ENCODE measurements around the gene CFAP44.

CFAP44 gene

GRCh38 chr3:113404637-113405036, 36.7 kb downstream of the CFAP44 start:
- no peak for DNase-seq
- in situ Hi-C loops (cut with MboI; ENCODE audit: low pct_unique_long_range_greater_than_20kb, low sequenced_read_pairs): no loop called here
